HCT116 (cell line): ENCODE measurements around the gene TWF1.

Experiments
- EZH2phosphoT487 ChIP-seq: fragments of 200-600 bp; IDR thresholded peaks from 2 replicates; pipeline ENCODE4 v1.6.1; 2018; ENCODE audit warnings: antibody characterized with exemption, borderline replicate concordance
- POLR2A ChIP-seq: IDR thresholded peaks from 2 replicates; pipeline ENCODE4 v1.7.0; 2011; ENCODE audit warnings: borderline replicate concordance; ENCODE audit not compliant: insufficient read depth, insufficient read length; ENCODE audit errors: extremely low read depth
- TF ChIP-seq, protein P1 (sequence below), 3 experiments: fragments of 200-600 bp in 1 of 3; sonication (generic) in 1 of 3; IDR thresholded peaks in 2 of 3; conservative IDR thresholded peaks in 1 of 3; 2 replicates each; pipeline ENCODE4 v1.5.1; 2012 to 2017; ENCODE audit warnings: low read depth in 2 of 3, low read length in 2 of 3, antibody characterized with exemption in 1 of 3, borderline replicate concordance in 1 of 3, control low read depth in 1 of 3, mild to moderate bottlenecking in 1 of 3, mixed read lengths in 1 of 3, mixed run types in 1 of 3, moderate library complexity in 1 of 3; ENCODE audit not compliant: insufficient read depth in 1 of 3
- TF ChIP-seq, protein P2 (sequence below): IDR thresholded peaks from 2 replicates; pipeline ENCODE4 v1.6.1; 2011; ENCODE audit warnings: mild to moderate bottlenecking, low read length, moderate library complexity; ENCODE audit not compliant: insufficient replicate concordance; ENCODE audit errors: extremely low read depth
- TF ChIP-seq, protein P3 (sequence below): IDR thresholded peaks from 2 replicates; pipeline ENCODE4 v1.6.1; 2012; ENCODE audit warnings: low read depth

DNA sequence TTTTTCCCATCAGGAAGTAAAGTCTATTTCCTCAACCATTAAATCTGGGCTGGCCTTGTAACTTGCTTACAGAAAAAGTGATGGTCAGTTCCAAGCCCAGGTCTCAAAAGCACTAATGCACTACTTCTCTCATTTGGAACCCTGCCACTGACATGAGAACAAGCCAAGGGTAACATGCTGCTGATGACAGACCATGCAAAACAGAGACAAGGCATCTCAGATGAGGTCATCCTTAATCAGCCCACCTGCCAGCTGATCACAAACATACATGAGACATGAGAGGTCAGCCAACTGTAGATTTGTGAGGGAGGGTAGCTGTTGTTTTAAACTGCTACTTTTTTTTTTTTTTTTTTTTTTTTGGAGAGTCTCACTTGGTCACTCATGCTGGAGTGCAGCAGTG, 16.2 kb downstream of the TWF1 start:
- TF ChIP-seq POLR2A: no peak
- TF ChIP-seq, protein P1, sequence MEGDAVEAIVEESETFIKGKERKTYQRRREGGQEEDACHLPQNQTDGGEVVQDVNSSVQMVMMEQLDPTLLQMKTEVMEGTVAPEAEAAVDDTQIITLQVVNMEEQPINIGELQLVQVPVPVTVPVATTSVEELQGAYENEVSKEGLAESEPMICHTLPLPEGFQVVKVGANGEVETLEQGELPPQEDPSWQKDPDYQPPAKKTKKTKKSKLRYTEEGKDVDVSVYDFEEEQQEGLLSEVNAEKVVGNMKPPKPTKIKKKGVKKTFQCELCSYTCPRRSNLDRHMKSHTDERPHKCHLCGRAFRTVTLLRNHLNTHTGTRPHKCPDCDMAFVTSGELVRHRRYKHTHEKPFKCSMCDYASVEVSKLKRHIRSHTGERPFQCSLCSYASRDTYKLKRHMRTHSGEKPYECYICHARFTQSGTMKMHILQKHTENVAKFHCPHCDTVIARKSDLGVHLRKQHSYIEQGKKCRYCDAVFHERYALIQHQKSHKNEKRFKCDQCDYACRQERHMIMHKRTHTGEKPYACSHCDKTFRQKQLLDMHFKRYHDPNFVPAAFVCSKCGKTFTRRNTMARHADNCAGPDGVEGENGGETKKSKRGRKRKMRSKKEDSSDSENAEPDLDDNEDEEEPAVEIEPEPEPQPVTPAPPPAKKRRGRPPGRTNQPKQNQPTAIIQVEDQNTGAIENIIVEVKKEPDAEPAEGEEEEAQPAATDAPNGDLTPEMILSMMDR (IDR thresholded peaks at IDR 0.05 in 2 of 3, conservative IDR thresholded peaks at IDR 0.05 in 1 of 3; ENCODE audit: borderline replicate concordance in 1 of 3, insufficient read depth in 1 of 3, low read depth in 2 of 3, low read length in 2 of 3): no peak
- TF ChIP-seq, protein P2, sequence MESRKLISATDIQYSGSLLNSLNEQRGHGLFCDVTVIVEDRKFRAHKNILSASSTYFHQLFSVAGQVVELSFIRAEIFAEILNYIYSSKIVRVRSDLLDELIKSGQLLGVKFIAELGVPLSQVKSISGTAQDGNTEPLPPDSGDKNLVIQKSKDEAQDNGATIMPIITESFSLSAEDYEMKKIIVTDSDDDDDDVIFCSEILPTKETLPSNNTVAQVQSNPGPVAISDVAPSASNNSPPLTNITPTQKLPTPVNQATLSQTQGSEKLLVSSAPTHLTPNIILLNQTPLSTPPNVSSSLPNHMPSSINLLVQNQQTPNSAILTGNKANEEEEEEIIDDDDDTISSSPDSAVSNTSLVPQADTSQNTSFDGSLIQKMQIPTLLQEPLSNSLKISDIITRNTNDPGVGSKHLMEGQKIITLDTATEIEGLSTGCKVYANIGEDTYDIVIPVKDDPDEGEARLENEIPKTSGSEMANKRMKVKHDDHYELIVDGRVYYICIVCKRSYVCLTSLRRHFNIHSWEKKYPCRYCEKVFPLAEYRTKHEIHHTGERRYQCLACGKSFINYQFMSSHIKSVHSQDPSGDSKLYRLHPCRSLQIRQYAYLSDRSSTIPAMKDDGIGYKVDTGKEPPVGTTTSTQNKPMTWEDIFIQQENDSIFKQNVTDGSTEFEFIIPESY: no peak
- no peak for TF ChIP-seq EZH2phosphoT487
- TF ChIP-seq, protein P3, sequence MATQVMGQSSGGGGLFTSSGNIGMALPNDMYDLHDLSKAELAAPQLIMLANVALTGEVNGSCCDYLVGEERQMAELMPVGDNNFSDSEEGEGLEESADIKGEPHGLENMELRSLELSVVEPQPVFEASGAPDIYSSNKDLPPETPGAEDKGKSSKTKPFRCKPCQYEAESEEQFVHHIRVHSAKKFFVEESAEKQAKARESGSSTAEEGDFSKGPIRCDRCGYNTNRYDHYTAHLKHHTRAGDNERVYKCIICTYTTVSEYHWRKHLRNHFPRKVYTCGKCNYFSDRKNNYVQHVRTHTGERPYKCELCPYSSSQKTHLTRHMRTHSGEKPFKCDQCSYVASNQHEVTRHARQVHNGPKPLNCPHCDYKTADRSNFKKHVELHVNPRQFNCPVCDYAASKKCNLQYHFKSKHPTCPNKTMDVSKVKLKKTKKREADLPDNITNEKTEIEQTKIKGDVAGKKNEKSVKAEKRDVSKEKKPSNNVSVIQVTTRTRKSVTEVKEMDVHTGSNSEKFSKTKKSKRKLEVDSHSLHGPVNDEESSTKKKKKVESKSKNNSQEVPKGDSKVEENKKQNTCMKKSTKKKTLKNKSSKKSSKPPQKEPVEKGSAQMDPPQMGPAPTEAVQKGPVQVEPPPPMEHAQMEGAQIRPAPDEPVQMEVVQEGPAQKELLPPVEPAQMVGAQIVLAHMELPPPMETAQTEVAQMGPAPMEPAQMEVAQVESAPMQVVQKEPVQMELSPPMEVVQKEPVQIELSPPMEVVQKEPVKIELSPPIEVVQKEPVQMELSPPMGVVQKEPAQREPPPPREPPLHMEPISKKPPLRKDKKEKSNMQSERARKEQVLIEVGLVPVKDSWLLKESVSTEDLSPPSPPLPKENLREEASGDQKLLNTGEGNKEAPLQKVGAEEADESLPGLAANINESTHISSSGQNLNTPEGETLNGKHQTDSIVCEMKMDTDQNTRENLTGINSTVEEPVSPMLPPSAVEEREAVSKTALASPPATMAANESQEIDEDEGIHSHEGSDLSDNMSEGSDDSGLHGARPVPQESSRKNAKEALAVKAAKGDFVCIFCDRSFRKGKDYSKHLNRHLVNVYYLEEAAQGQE: no peak
